A673 (cell line): ENCODE data around the gene CDH23. TPM values are rescaled to one million over a fixed set of nuclear protein-coding genes. Genes with fewer than 3 reads are reported as not detected.

ENCODE experiments used
- BruUV-seq: library from RNA; stranded (reverse); fragments of 400-500 nt; replicated peaks from 2 replicates; lab custom pipeline; 2021; lab: Mats Ljungman, UMichigan
- CTCF ChIA-PET: fragments of 300-600 bp; sonication (Branson Sonifier 250); formaldehyde crosslinking; loops from one replicate; lab custom pipeline; 2022; ENCODE audit warnings: antibody characterized with exemption; lab: Charles Lee
- POLR2A ChIA-PET: fragments of 300-600 bp; sonication (Branson Sonifier 250); formaldehyde crosslinking; loops from one replicate; lab custom pipeline; 2022; ENCODE audit warnings: antibody characterized with exemption; ENCODE audit not compliant: low non-redundant PET; lab: Charles Lee
- DNase-seq: peaks from one replicate; pipeline ENCODE4 v3.0.0-alpha.2; 2015; ENCODE audit warnings: low spot score
- H3K27ac ChIP-seq: fragments of 200-600 bp; sonication (generic); 2 replicates; pipeline ENCODE4 v1.5.1; 2016; ENCODE audit warnings: mixed run types, low read depth, mild to moderate bottlenecking, mixed read lengths, antibody characterized with exemption, low read length; ENCODE audit not compliant: poor library complexity, severe bottlenecking
- H3K27me3 ChIP-seq: fragments of 200-600 bp; sonication (generic); replicated peaks from 2 replicates; pipeline ENCODE4 v1.6.1; 2017; ENCODE audit warnings: mixed run types, low read depth, mild to moderate bottlenecking, mixed read lengths, antibody characterized with exemption, low read length; ENCODE audit not compliant: insufficient read depth, poor library complexity
- H3K36me3 ChIP-seq: fragments of 200-600 bp; sonication (generic); 2 replicates; pipeline ENCODE4 v1.6.1; 2016; ENCODE audit warnings: mixed run types, mild to moderate bottlenecking, mixed read lengths, antibody characterized with exemption, low read length; ENCODE audit not compliant: insufficient read depth, poor library complexity, severe bottlenecking
- H3K4me1 ChIP-seq: fragments of 200-600 bp; sonication (generic); 2 replicates; pipeline ENCODE4 v1.6.1; 2017; ENCODE audit warnings: mixed run types, mild to moderate bottlenecking, mixed read lengths, antibody characterized with exemption, low read length; ENCODE audit not compliant: insufficient read depth, poor library complexity, severe bottlenecking
- H3K4me3 ChIP-seq: fragments of 200-600 bp; sonication (generic); 2 replicates; pipeline ENCODE4 v1.5.1; 2016; ENCODE audit warnings: low read depth, mixed run types, mild to moderate bottlenecking, mixed read lengths, low read length; ENCODE audit not compliant: poor library complexity, severe bottlenecking
- H3K9me3 ChIP-seq: fragments of 200-600 bp; sonication (generic); 2 replicates; pipeline ENCODE4 v1.6.1; 2016; ENCODE audit warnings: mixed run types, low read depth, mild to moderate bottlenecking, mixed read lengths, antibody characterized with exemption, low read length; ENCODE audit not compliant: poor library complexity, severe bottlenecking
- EZH2 ChIP-seq: fragments of 200-600 bp; sonication (generic); IDR thresholded peaks from 2 replicates; pipeline ENCODE4 v1.6.1; 2017; ENCODE audit warnings: borderline replicate concordance, low read depth, mild to moderate bottlenecking, mixed read lengths, antibody characterized with exemption, low read length; ENCODE audit not compliant: poor library complexity, severe bottlenecking
- intact Hi-C: fragments of 100-400 bp; cut with micrococcal nuclease; formaldehyde crosslinking; loops from one replicate; pipeline ENCODE4 v1.10.0; 2022; ENCODE audit not compliant: unreplicated experiment
- total RNA-seq: library from RNA; stranded (reverse); gene quantifications from 2 replicates; pipeline ENCODE4 v1.2.3, GENCODE V29; 2021
- TF ChIP-seq, protein P1 (sequence below): fragments of 300-800, 200-600 bp; sonication (generic); conservative IDR thresholded peaks from 2 replicates; pipeline ENCODE4 v1.5.1; 2017; ENCODE audit warnings: low read depth, mild to moderate bottlenecking, antibody characterized with exemption, low read length, moderate library complexity, mixed read lengths

CDH23 gene
- total RNA-seq, 1 experiment from 2014 or later = 49.7 TPM

DNA sequence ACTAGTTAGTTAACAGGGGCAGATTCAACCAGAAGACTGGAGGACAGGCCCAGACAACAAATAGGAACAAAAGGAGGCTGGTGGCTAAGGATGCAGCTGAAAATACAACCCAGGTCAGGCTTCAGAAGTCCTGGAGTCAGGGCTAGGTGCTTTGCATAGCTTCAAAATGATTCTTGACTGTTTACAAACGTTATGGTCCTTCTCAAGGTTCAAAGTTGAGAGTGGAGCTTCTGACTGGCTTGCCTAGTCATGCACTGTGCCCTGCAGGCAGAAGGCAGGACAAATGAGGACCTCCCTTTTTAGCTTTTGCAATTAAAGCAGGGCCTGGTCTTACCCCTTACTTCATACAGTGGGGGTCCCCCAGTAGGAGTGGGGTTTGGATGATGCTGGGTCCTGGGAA, 4.4 kb upstream of the CDH23 start:
- DNase-seq = no peak
- TF ChIP-seq EZH2 = no peak
- TF ChIP-seq, protein P1, sequence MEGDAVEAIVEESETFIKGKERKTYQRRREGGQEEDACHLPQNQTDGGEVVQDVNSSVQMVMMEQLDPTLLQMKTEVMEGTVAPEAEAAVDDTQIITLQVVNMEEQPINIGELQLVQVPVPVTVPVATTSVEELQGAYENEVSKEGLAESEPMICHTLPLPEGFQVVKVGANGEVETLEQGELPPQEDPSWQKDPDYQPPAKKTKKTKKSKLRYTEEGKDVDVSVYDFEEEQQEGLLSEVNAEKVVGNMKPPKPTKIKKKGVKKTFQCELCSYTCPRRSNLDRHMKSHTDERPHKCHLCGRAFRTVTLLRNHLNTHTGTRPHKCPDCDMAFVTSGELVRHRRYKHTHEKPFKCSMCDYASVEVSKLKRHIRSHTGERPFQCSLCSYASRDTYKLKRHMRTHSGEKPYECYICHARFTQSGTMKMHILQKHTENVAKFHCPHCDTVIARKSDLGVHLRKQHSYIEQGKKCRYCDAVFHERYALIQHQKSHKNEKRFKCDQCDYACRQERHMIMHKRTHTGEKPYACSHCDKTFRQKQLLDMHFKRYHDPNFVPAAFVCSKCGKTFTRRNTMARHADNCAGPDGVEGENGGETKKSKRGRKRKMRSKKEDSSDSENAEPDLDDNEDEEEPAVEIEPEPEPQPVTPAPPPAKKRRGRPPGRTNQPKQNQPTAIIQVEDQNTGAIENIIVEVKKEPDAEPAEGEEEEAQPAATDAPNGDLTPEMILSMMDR = no peak
- no peak overlapping the region for H3K27ac ChIP-seq
- H3K36me3 ChIP-seq = no peaks in the 10 kb centered on the region
- H3K4me3 ChIP-seq = no peak overlapping the region
- POLR2A ChIA-PET = no interaction called here
- intact Hi-C loops = no loop called here
- H3K4me1 ChIP-seq = peaks cover 4% of the 10 kb centered on the region
- CTCF ChIA-PET = no interaction called here
- no TSS peak for BruUV-seq
- no peaks in the 10 kb centered on the region for H3K27me3 ChIP-seq
- H3K9me3 ChIP-seq = no peaks in the 10 kb centered on the region

DNA sequence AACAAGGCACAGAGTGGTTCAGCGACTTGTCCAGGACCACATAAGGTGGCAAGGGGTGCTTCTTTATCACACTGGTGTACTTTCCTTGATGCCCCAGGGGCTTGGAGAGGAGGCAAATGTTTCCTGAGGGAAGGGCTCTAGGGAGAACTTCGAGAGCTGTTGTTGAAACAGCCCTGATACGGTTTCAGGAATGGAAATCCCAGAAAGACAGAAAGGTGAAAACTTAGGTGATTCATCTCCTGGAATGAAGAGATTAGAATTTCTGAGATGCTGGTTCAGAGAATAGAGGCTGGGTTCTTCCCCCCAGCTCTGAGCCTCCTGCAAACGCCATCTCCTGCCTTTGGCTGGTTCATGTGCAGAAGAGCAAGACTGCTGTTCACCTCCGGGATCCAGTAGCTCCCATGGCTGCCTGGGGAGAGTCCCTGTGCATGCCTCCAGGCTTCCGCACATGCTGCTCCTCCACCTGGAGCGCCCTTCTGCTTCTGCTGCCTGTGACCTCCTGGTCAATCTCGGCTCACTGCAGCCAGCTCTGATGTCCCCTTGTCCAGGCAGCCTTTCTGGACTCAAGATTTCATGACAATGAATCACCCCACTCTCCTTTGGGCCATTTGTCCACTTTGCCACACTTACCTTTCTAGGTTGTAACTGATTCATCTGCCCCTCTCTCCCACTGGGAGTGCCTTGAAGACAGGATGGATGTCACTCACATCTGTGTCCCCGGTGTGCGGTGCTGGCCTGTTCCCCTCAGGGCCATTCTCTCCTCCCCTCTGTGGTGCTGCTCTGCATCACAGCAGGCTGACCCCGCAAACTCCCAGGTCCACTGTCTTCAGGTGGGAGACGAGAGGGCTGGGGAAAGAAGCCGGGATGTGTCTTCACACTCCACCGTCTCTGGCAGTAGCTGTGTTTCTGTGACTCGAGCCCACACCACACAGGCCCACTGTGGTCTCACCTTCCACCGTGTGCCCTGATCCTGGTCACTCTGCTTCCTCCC, 3.6 kb upstream of the CDH23 start:
- H3K4me3 ChIP-seq = no peak overlapping the region
- no peaks in the 10 kb centered on the region for H3K27me3 ChIP-seq
- H3K27ac ChIP-seq = no peak overlapping the region
- POLR2A ChIA-PET = no interaction called here
- TF ChIP-seq, protein P1 = no peak
- TF ChIP-seq EZH2 = no peak
- H3K4me1 ChIP-seq = peaks cover 4% of the 10 kb centered on the region
- intact Hi-C loops = no loop called here
- no peak for DNase-seq
- CTCF ChIA-PET = no interaction called here
- H3K36me3 ChIP-seq = no peaks in the 10 kb centered on the region
- H3K9me3 ChIP-seq = no peaks in the 10 kb centered on the region
- BruUV-seq = no TSS peak

DNA sequence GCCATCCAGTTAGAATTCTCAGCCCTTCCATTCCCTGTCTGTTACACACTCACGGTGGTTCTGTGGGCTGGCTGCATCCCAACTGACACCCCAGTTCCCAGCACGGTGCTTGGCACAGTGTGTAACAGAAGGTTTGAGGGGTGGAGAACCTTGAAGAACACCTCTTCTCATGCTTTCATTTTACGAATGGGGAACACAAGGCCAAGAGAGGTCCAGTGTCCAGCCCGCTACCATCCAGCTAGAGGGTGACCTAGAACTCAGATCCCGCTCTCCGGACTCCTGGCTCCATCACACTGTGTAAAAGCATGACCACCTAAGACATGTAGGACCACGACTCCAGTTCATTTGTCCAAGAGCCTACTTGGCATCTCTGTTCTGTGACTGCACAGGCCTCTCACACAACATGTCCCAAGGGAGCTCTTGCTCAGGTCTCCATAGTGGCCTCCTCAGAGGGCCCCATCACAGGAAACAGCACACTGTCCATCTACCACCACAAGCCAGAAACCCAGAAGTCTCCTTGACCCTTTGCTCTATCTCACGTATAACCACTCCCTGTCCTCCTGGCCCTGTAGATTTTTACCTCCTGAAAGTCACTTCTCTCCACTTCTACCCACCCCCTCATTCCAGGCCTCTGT, 2.8 kb upstream of the CDH23 start:
- Histone ChIP-seq H3K27ac (no peak overlapping the region), H3K36me3 (no peaks in the 10 kb centered on the region), H3K4me3 (no peak overlapping the region), H3K4me1 (peaks cover 9% of the 10 kb centered on the region), H3K27me3 (no peaks in the 10 kb centered on the region), H3K9me3 (no peaks in the 10 kb centered on the region)
- no TSS peak for BruUV-seq
- POLR2A ChIA-PET = no interaction called here
- intact Hi-C loops = no loop called here
- TF ChIP-seq EZH2 = no peak
- TF ChIP-seq, protein P1 = no peak
- DNase-seq = no peak
- CTCF ChIA-PET = no interaction called here
